Panc1 (cell line): ENCODE results near the gene PSORS1C2. TPM values are rescaled to one million over a fixed set of nuclear protein-coding genes. Genes with fewer than 3 reads are reported as not detected.

Experiments
- ATAC-seq: fragments of 200-7000 bp; cut with Tn5 transposase; 2 replicates; pipeline ENCODE4 v1.9.1; 2020; ENCODE audit warnings: mild to moderate bottlenecking, moderate library complexity
- BruUV-seq: library from RNA; stranded (reverse); fragments of 400-500 nt; replicated peaks from 2 replicates; lab custom pipeline; 2021; lab: Mats Ljungman, UMichigan
- CTCF ChIA-PET: fragments of 300-600 bp; sonication (Branson Sonifier 250); formaldehyde crosslinking; loops from one replicate; lab custom pipeline; 2022; ENCODE audit warnings: antibody characterized with exemption; lab: Charles Lee
- POLR2A ChIA-PET: fragments of 300-600 bp; sonication (Branson Sonifier 250); formaldehyde crosslinking; loops from one replicate; lab custom pipeline; 2022; ENCODE audit warnings: antibody characterized with exemption; lab: Charles Lee
- DNase-seq: peaks from one replicate; pipeline ENCODE4 v3.0.0-alpha.2; 2010; ENCODE audit warnings: low read depth, low spot score
- H3K27ac ChIP-seq: 2 replicates; pipeline ENCODE4 v1.5.1; 2011; ENCODE audit warnings: mild to moderate bottlenecking, low read length, inconsistent platforms
- H3K27me3 ChIP-seq: fragments of 200-500 bp; sonication (Bioruptor generic); 2 replicates; pipeline ENCODE4 v1.6.0; 2014; ENCODE audit warnings: low read length, inconsistent platforms; ENCODE audit not compliant: control insufficient read depth, insufficient read depth
- H3K36me3 ChIP-seq: fragments of 200-500 bp; sonication (Bioruptor generic); 2 replicates; pipeline ENCODE4 v1.5.1; 2014; ENCODE audit warnings: inconsistent platforms, mild to moderate bottlenecking, low read length, moderate library complexity; ENCODE audit not compliant: control insufficient read depth, insufficient read depth
- H3K4me1 ChIP-seq: 2 replicates; pipeline ENCODE4 v1.5.1; 2011; ENCODE audit warnings: inconsistent platforms, mild to moderate bottlenecking, low read length, moderate library complexity; ENCODE audit not compliant: control insufficient read depth, insufficient read depth
- H3K4me3 ChIP-seq, 2 experiments: 2 replicates each; pipeline ENCODE4 v1.5.1; 2011 to 2012; ENCODE audit warnings: low read depth in 2 of 2, low read length in 2 of 2, mild to moderate bottlenecking in 2 of 2, inconsistent platforms in 1 of 2, moderate library complexity in 1 of 2
- H3K9me3 ChIP-seq: fragments of 200-500 bp; sonication (Bioruptor generic); 2 replicates; pipeline ENCODE4 v1.5.1; 2014; ENCODE audit warnings: low read depth, mild to moderate bottlenecking, inconsistent platforms, low read length, moderate library complexity; ENCODE audit not compliant: control insufficient read depth, insufficient read depth
- CTCF ChIP-seq: fragments of 450-650 bp; IDR thresholded peaks from 2 replicates; pipeline ENCODE4 v1.5.1; 2017; ENCODE audit warnings: mild to moderate bottlenecking
- POLR2AphosphoS5 ChIP-seq: IDR thresholded peaks from 2 replicates; pipeline ENCODE4 v1.6.1; 2012; ENCODE audit warnings: mild to moderate bottlenecking, low read depth, low read length, moderate library complexity
- REST ChIP-seq, 2 experiments: IDR thresholded peaks; 2 replicates each; pipeline ENCODE4 v1.6.1; 2011 to 2012; ENCODE audit warnings: low read depth in 2 of 2, control low read depth in 1 of 2, low read length in 1 of 2, mild to moderate bottlenecking in 1 of 2, moderate library complexity in 1 of 2; ENCODE audit not compliant: insufficient read depth in 1 of 2
- SIN3A ChIP-seq: IDR thresholded peaks from 2 replicates; pipeline ENCODE4 v1.6.1; 2012; ENCODE audit warnings: low read depth, mild to moderate bottlenecking, low read length, moderate library complexity, borderline replicate concordance; ENCODE audit not compliant: insufficient read depth
- in situ Hi-C: cut with HindIII; loops from 2 replicates; pipeline ENCODE4 v1.10.0; 2016; ENCODE audit warnings: low sequenced_read_pairs, low pct_unique_long_range_greater_than_20kb
- intact Hi-C: fragments of 100-400 bp; cut with micrococcal nuclease; formaldehyde crosslinking; loops from one replicate; pipeline ENCODE4 v1.10.0; 2022; ENCODE audit not compliant: unreplicated experiment
- total RNA-seq: library from RNA; stranded (reverse); gene quantifications from one replicate; pipeline ENCODE4 v1.2.1, GENCODE V29; 2021; ENCODE audit not compliant: unreplicated experiment

Gene PSORS1C2
- total RNA-seq, 1 experiment from 2014 or later: not detected

DNA sequence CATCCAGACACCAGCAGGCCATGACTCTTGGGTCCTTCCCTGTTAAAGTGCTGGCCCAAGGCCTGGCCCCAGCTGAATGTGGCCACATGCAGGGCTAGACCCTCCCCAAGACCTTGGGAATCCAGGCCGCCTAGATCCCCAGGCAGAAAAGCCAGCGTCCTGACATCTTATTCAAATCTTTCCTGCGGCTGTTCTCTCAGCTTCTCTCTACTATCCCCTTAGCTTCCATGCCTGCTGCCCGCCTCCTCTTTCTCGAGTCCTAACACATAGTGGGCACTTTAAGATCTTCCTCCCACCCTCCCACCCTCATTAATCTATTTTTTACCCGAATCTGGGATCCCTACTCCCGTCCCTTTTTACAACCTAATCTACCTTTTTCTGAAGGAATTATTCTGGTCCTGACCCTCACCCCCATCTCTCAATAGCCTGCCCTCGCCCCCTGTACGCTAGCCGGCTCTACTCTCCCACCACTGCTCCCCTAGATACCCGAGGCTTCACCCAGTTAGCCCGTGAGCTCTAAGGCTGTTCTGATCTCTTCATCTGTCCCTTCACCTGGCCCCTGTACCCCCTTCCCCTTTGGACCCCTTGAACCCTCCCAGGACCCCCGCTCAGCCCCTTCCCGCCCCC, 18.8 kb upstream of the PSORS1C2 start, which contains the start of gene CCHCR1:
Gene CCHCR1 (minus strand): TSS at position 290 of the 627 bp plus-strand sequence. CDS start 202 bp downstream, at position 88.
- ATAC-seq: no peak; the same call in 1 of the 2 replicates
- Histone ChIP-seq H3K4me3 (peak within 1 kb of the TSS; percentile 65 to 75), H3K4me1 (peaks cover 13% of the 10 kb centered on the region), H3K36me3 (peaks cover 2% of the 10 kb centered on the region; the same call in 1 of the 2 replicates), H3K27me3 (no peaks in the 10 kb centered on the region), H3K27ac (peak within 1 kb of the TSS; percentile 86), H3K9me3 (no peaks in the 10 kb centered on the region)
- ChIA-PET CTCF (no interaction called here), POLR2A (interaction anchor here (0.6 kb wide), 1 partner anchor 46 kb away, joined by 3 read pairs; no protein-coding TSS in a partner anchor)
- BruUV-seq: no TSS peak
- TF ChIP-seq REST (IDR thresholded peaks at IDR 0.05; ENCODE audit: insufficient read depth in 1 of 2, low read depth in 2 of 2, low read length in 1 of 2) (no peak), POLR2AphosphoS5 (no peak), CTCF (no peak)
- intact Hi-C loops (no loop called here), in situ Hi-C loops (no loop called here)
- no peak for DNase-seq

- CTCF ChIA-PET: interaction anchor here (0.6 kb wide), 2 partner anchors 18 to 222 kb away, joined by 3 to 5 read pairs; no protein-coding TSS in a partner anchor
Observed at GRCh38 chr6:31156641-31157040, 17.8 kb upstream of the PSORS1C2 start.

More at GRCh38 chr6:31156641-31157040, 17.8 kb upstream of the PSORS1C2 start:
- intact Hi-C loops (no loop called here), in situ Hi-C loops (no loop called here)
- DNase-seq: no peak
- TF ChIP-seq SIN3A (no peak), CTCF (no peak)
- BruUV-seq: no TSS peak
- no peak for ATAC-seq
- H3K27me3 ChIP-seq: no peaks in the 10 kb centered on the region
- peaks cover 13% of the 10 kb centered on the region for H3K4me1 ChIP-seq
- POLR2A ChIA-PET: no interaction called here
- H3K4me3 ChIP-seq: no peak overlapping the region
- H3K36me3 ChIP-seq: peaks cover 2% of the 10 kb centered on the region; the same call in 1 of the 2 replicates
- no peaks in the 10 kb centered on the region for H3K9me3 ChIP-seq
- H3K27ac ChIP-seq: no peak overlapping the region
